NCI-H510A (cell line): ENCODE results near the gene LRRC75B.
"Not testable (repeated sequence)": the region's sequence is repeated elsewhere in the genome, so short reads cannot be mapped to it uniquely, and the experiment has no call there.

ENCODE experiments used
- DNase-seq: peaks from one replicate; lab custom pipeline; 2025; lab: John Stamatoyannopoulos, UW

LRRC75B gene

GRCh38 chr22:24592851-24593558 lies at the start of gene LRRC75B:
Gene LRRC75B, minus strand, starts transcription at chr22:24593073. Its CDS starts 34 bp downstream, at chr22:24593039.
- DNase-seq = no peak

GRCh38 chr22:24642307-24642706 lies 49.4 kb upstream of the LRRC75B start:
- DNase-seq = not testable (repeated sequence)

- not testable (repeated sequence) for DNase-seq
Observed at GRCh38 chr22:24636513-24636912, 43.6 kb upstream of the LRRC75B start.

- not testable (repeated sequence) for DNase-seq
Observed at GRCh38 chr22:24634776-24635389, 42.0 kb upstream of the LRRC75B start.

- DNase-seq = not testable (repeated sequence)
Observed at GRCh38 chr22:24633231-24634023, 40.6 kb upstream of the LRRC75B start.

GRCh38 chr22:24632642-24633041 lies 39.8 kb upstream of the LRRC75B start:
- not testable (repeated sequence) for DNase-seq

GRCh38 chr22:24631430-24632122 lies 38.7 kb upstream of the LRRC75B start:
- DNase-seq = not testable (repeated sequence)

GRCh38 chr22:24630812-24631427 lies 38.0 kb upstream of the LRRC75B start:
- DNase-seq = not testable (repeated sequence)

GRCh38 chr22:24629069-24629468 lies 36.2 kb upstream of the LRRC75B start:
- not testable (repeated sequence) for DNase-seq

GRCh38 chr22:24627911-24628310 lies 35.0 kb upstream of the LRRC75B start:
- DNase-seq = not testable (repeated sequence)

- not testable (repeated sequence) for DNase-seq
Observed at GRCh38 chr22:24622596-24622995, 29.7 kb upstream of the LRRC75B start.

GRCh38 chr22:24621244-24621643 lies 28.4 kb upstream of the LRRC75B start:
- not testable (repeated sequence) for DNase-seq

GRCh38 chr22:24614794-24615193 lies 21.9 kb upstream of the LRRC75B start:
- DNase-seq = not testable (repeated sequence)

GRCh38 chr22:24609888-24610287 lies 17.0 kb upstream of the LRRC75B start:
- not testable (repeated sequence) for DNase-seq

- DNase-seq = not testable (repeated sequence)
Observed at GRCh38 chr22:24608327-24608726, 15.5 kb upstream of the LRRC75B start.

- DNase-seq = not testable (repeated sequence)
Observed at GRCh38 chr22:24607429-24607983, 14.6 kb upstream of the LRRC75B start.

- DNase-seq = not testable (repeated sequence)
Observed at GRCh38 chr22:24606340-24606739, 13.5 kb upstream of the LRRC75B start.

- not testable (repeated sequence) for DNase-seq
Observed at GRCh38 chr22:24603770-24604629, 11.1 kb upstream of the LRRC75B start.

- not testable (repeated sequence) for DNase-seq
Observed at GRCh38 chr22:24602847-24603769, 10.2 kb upstream of the LRRC75B start, which contains the start of gene GGT1. Gene GGT1, plus strand, starts transcription at chr22:24603193. Its CDS starts 7,889 bp downstream, at chr22:24611082.
